Lower leg skin (tissue), 4 donors: Measurements from ENCODE around the gene LRRC3C. TPM values are rescaled to one million over a fixed set of nuclear protein-coding genes. Genes with fewer than 3 reads are reported as not detected.

ENCODE experiments used
- DNase-seq, 2 donors: peaks; one replicate each; pipeline ENCODE4 v3.0.0-alpha.2; 2019; ENCODE audit warnings: low spot score in 2 of 2
- H3K4me3 ChIP-seq: fragments of 200-600 bp; sonication (generic); 2 replicates; pipeline ENCODE4 v1.5.1; 2017; ENCODE audit warnings: mild to moderate bottlenecking, low read depth; ENCODE audit not compliant: poor library complexity, severe bottlenecking
- CTCF ChIP-seq, 3 donors: fragments of 450-650 bp; IDR thresholded peaks; one replicate each; pipeline ENCODE4 v1.5.1; 2016; ENCODE audit warnings: antibody characterized with exemption in 3 of 3, mild to moderate bottlenecking in 3 of 3, moderate library complexity in 2 of 3
- POLR2A ChIP-seq, 2 donors: fragments of 450-650 bp; IDR thresholded peaks; one replicate each; pipeline ENCODE4 v1.6.1; 2016 to 2017; ENCODE audit warnings: antibody characterized with exemption in 2 of 2, mild to moderate bottlenecking in 1 of 2, moderate library complexity in 1 of 2
- WGBS, 2 donors: methylation state at CpG; one replicate each; pipeline ENCODE4 v1.1.5; 2018; 5-methylcytosine and 5-hydroxymethylcytosine counted together
- intact Hi-C: fragments of 100-400 bp; cut with DNase I; formaldehyde crosslinking; loops from one replicate; pipeline ENCODE4 v1.15.0; 2023; ENCODE audit warnings: low total_unique reads
- total RNA-seq, 4 donors: library from RNA; depleted of rRNA; stranded (reverse); fragments of >200 nt; gene quantifications; one replicate each; pipeline ENCODE4 v1.1.0, GENCODE V29; 2016

The LRRC3C gene
- total RNA-seq, 4 donors from 2014 or later, result 0.52 TPM; not detected in 3

- no peak overlapping the region for H3K4me3 ChIP-seq
- no peak for TF ChIP-seq POLR2A (IDR thresholded peaks at IDR 0.05)
- TF ChIP-seq CTCF (IDR thresholded peaks at IDR 0.05), result no peak
- DNase-seq, result no peak
- 90 to 94% methylated on average over 6 of the region's 6 CpGs for WGBS, 2 donors
- intact Hi-C loops, result no loop called here
These were observed 4.3 kb upstream of the LRRC3C start for GRCh38 chr17:39923230-39923629.

DNA sequence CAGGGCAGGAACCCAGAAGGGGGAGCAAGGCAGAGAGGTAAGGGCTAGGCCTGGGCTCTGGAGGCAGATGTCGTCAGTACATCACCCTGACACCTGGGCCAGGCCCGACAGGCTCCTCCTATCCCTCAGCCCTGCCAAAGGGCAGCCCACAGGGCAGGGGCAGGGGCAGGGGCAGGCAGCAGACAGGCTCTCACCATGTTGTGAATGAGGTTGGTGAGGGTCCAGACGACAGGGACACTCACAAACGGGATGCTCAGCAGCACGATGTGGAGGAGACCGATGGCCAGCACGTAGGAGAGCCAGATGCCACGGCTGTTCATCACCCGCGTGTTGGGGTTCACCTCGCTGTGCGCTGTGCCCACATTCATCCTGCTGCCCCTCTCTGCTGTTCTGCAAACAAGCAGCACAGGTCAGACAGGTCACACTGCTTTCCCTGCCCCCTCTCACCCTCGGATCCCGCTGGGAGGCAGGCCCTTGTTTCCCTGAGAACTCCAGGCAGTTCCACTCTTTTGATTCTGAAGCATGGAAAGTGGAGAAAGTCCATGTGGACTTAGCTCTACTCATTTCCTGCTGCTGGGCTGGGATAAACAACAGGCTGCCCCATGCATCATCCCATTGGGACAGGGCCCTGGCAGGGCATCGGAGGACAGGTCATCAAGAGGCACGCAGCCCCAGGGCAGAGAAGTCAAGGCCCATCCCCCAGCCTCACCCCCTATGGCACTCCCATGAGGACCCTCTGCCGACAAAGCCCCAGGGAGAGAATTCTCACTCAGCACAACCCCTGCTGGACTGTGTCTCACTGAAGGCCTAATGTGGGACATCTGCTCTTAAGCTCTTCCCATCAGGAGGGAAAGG lies 3.5 kb upstream of the LRRC3C start:
- TF ChIP-seq POLR2A (IDR thresholded peaks at IDR 0.05) (no peak), CTCF (IDR thresholded peaks at IDR 0.05) (no peak)
- intact Hi-C loops, result no loop called here
- no peak for DNase-seq
- WGBS, 2 donors, result 84 to 85% methylated on average over 15 to 17 of the region's 17 CpGs
- no peak overlapping the region for H3K4me3 ChIP-seq

GRCh38 chr17:39924691-39925055 lies 2.9 kb upstream of the LRRC3C start:
- TF ChIP-seq CTCF (IDR thresholded peaks at IDR 0.05) (no peak), POLR2A (IDR thresholded peaks at IDR 0.05) (no peak)
- no peak overlapping the region for H3K4me3 ChIP-seq
- no peak for DNase-seq
- 47 to 66% methylated on average over 3 of the region's 3 CpGs for WGBS, 2 donors
- intact Hi-C loops, result no loop called here

DNA sequence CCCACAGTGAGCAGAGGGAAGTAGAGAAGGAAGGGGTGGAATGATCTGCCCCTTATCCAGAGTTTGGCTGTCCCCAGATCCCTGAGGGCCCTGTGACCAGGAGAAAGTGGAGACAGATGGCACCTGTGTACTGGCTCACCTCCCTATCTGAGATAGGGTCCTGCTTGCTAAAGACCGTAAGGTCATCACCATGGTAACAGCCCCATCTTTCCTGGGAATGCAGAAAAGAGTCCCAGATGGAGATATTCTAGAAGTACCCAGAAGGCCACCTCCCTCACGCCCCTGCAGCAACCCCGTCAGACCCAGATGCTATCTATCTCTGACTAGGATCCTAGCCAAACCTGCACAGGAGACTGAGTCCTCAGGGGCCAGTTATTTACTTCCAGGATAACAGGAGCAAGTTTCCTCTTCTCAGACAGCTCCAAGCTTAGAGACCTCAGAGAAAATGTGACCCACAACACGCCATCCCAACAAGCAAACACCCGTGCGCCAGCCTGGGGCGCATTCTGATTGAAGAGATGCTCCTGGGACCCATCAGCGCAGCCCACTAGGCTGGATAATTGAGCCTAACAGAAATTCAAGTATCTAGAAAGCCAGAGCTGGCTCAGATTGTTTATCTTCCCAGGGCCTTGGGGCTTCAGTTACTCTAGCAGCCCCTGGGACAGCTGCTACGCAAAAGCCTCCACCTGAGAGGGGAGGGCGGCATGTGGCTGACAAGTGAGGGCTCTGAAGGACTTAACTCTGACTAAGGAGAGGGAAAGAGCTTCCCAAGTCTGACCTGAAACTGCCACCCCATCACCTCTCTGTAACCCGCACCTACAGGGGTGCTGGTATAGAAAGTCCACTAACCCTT lies 2.0 kb upstream of the LRRC3C start:
- TF ChIP-seq CTCF (IDR thresholded peaks at IDR 0.05), result no peak
- TF ChIP-seq POLR2A (IDR thresholded peaks at IDR 0.05), result no peak
- WGBS, 2 donors, result 83 to 84% methylated on average over 11 of the region's 11 CpGs
- DNase-seq, result no peak
- intact Hi-C loops, result no loop called here
- H3K4me3 ChIP-seq, result no peak overlapping the region

- TF ChIP-seq POLR2A (IDR thresholded peaks at IDR 0.05), result no peak
- TF ChIP-seq CTCF (IDR thresholded peaks at IDR 0.05), result no peak
- 30 to 34% methylated on average over 4 of the region's 4 CpGs for WGBS, 2 donors
- no peak for DNase-seq
- no peak overlapping the region for H3K4me3 ChIP-seq
- intact Hi-C loops, result no loop called here
These were observed 1.4 kb upstream of the LRRC3C start for GRCh38 chr17:39926135-39926587.
